Activated T-cell treated with anti-CD3 and anti-CD28 coated beads, Interleukin-2, amount 50 U/mL, for 72 hours (primary cell): ENCODE data around the gene JADE2. TPM values are rescaled to one million over a fixed set of nuclear protein-coding genes. Genes with fewer than 3 reads are reported as not detected.
"Not testable (repeated sequence)": the region's sequence is repeated elsewhere in the genome, so short reads cannot be mapped to it uniquely, and the experiment has no call there.

Source experiments
- ATAC-seq, 2 donors: fragments of 150-1000 bp; cut with Tn5 transposase; replicated peaks in 1 of 2; 2 replicates each; pipeline ENCODE4 v1.10.0; 2021; ENCODE audit warnings: moderate library complexity in 2 of 2, mild to moderate bottlenecking in 1 of 2
- DNase-seq, 2 donors: peaks; one replicate each; pipeline ENCODE4 v3.0.0; 2021 to 2022; ENCODE audit warnings: mixed read lengths in 1 of 2
- H3K27ac Mint-ChIP-seq: one replicate; pipeline ENCODE4 v1.8.0; 2022; ENCODE audit warnings: mild to moderate bottlenecking, moderate library complexity, mixed read lengths
- H3K27me3 Mint-ChIP-seq: one replicate; pipeline ENCODE4 v1.8.0; 2022; ENCODE audit warnings: low read depth, mixed read lengths
- H3K36me3 Mint-ChIP-seq, 2 donors: one replicate each; pipeline ENCODE4 v1.8.0; 2022; ENCODE audit warnings: mixed read lengths in 2 of 2, mild to moderate bottlenecking in 1 of 2; ENCODE audit not compliant: insufficient read depth in 2 of 2
- H3K4me1 Mint-ChIP-seq: one replicate; pipeline ENCODE4 v1.8.0; 2022; ENCODE audit warnings: low read depth, mixed read lengths
- H3K4me3 Mint-ChIP-seq, 2 donors: one replicate each; pipeline ENCODE4 v1.8.0; 2022; ENCODE audit warnings: mild to moderate bottlenecking in 2 of 2, mixed read lengths in 2 of 2, moderate library complexity in 2 of 2
- H3K9me3 Mint-ChIP-seq, 2 donors: one replicate each; pipeline ENCODE4 v1.8.0; 2022; ENCODE audit warnings: mixed read lengths in 2 of 2
- total RNA-seq, 2 donors: library from RNA; stranded (reverse); gene quantifications; one replicate each; pipeline ENCODE4 v1.2.3, GENCODE V29; 2022

JADE2 gene
- total RNA-seq, 2 donors from 2014 or later, result 87.0 to 88.8 TPM

DNA sequence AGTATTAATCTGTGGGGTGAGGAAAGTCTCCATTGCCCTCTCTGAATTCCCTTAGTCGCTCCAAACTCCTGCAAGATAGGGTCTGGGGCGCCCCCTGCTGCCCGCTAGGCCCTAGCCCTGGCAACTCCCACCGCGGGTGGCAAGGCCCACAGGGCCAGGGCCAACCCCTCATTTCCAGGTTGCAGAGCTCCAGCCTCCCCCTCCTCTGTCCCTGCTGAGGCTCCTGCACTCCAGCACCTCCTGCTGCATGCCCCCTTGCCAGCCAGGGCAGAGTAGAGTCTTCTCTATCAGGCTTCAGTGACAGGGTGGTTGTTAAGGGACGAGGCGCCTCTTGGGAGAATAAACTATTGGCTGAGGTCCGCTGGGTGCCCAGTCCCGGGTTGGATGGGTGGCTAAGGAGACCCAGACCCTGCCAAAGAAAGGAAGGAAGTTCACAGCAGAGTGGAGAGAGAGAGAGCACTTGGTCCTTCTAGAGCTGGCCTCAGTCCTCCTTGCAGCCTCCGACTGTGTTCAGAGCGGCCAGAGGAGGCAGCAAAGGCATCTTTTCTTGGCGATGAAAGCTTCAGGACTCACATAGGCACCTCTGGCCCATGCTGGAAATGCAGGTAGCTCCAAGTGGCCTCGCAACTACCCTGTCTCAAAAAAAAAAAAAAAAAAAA is 61.5 kb downstream of the JADE2 start:
- H3K4me1 Mint-ChIP-seq, result peaks cover 32% of the 10 kb centered on the region
- DNase-seq (peak; percentile 88 to 92), ATAC-seq (peak; percentile 76 to 78)
- peak overlapping the region; percentile 70 for H3K27ac Mint-ChIP-seq
- no peaks in the 10 kb centered on the region for H3K27me3 Mint-ChIP-seq
- H3K4me3 Mint-ChIP-seq, result peak overlapping the region; percentile 35 to 55
- no peaks in the 10 kb centered on the region for H3K36me3 Mint-ChIP-seq
- no peaks in the 10 kb centered on the region for H3K9me3 Mint-ChIP-seq

GRCh38 chr5:134590992-134591659 is 65.7 kb downstream of the JADE2 start:
- ATAC-seq, result peak; percentile 76 to 79

GRCh38 chr5:134592141-134592746 is 66.8 kb downstream of the JADE2 start:
- Mint-ChIP-seq H3K4me3 (no peak overlapping the region), H3K9me3 (no peaks in the 10 kb centered on the region), H3K27ac (no peak overlapping the region), H3K36me3 (no peaks in the 10 kb centered on the region), H3K4me1 (peaks cover 62% of the 10 kb centered on the region), H3K27me3 (peaks cover 9% of the 10 kb centered on the region)
- no peak for ATAC-seq
- DNase-seq, result peak; percentile 26 to 33

More at GRCh38 chr5:134590992-134591659, 65.7 kb downstream of the JADE2 start:
- no peaks in the 10 kb centered on the region for H3K36me3 Mint-ChIP-seq
- DNase-seq, result peak; percentile 82 to 89
- H3K4me3 Mint-ChIP-seq, result no peak overlapping the region
- H3K27me3 Mint-ChIP-seq, result peaks cover 9% of the 10 kb centered on the region
- H3K4me1 Mint-ChIP-seq, result peaks cover 72% of the 10 kb centered on the region
- H3K9me3 Mint-ChIP-seq, result no peaks in the 10 kb centered on the region
- no peak overlapping the region for H3K27ac Mint-ChIP-seq

- DNase-seq (no peak), ATAC-seq (no peak)
- H3K9me3 Mint-ChIP-seq, result no peaks in the 10 kb centered on the region
- H3K27ac Mint-ChIP-seq, result no peak overlapping the region
- no peaks in the 10 kb centered on the region for H3K36me3 Mint-ChIP-seq
- peaks cover 9% of the 10 kb centered on the region for H3K27me3 Mint-ChIP-seq
- H3K4me3 Mint-ChIP-seq, result no peak overlapping the region
- H3K4me1 Mint-ChIP-seq, result peaks cover 56% of the 10 kb centered on the region
These were observed 68.9 kb downstream of the JADE2 start for GRCh38 chr5:134594336-134594735.

DNA sequence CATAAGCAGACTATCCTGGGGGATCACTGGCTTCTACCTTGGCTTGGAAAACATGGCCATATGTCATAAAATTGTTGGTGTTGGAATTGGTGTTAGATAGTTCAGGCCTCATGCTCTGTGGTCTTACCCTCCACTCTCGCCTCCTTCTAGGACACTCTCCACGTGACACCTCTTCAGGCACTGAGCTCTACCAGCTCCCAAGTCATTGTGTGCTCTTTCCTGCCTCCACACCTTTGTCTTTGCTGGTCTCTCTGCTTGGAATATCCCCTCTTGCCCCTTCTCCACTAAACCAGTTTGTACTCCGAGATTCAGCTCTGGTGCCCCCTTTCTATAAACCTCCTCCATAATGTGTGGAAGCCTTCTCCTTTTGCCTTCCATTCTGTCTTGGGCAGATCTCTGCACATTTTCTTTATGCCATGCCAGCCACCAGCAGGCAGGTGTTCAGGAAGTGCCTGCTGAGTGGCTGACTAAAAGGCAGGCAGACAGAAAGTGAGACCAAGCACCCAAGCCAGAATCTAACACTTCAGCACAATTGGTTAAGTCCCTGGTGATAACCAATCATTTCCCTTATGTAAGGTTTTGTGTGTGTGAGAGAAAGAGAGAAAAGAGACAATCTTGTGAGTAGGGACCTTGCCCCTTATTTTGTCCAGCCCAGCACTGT is 69.5 kb downstream of the JADE2 start:
- Mint-ChIP-seq H3K27ac (peak overlapping the region; percentile 14), H3K9me3 (no peaks in the 10 kb centered on the region), H3K4me3 (peak overlapping the region; percentile 48 to 53), H3K36me3 (no peaks in the 10 kb centered on the region), H3K27me3 (peaks cover 9% of the 10 kb centered on the region), H3K4me1 (peaks cover 56% of the 10 kb centered on the region)
- ATAC-seq, result peak; percentile 54 to 67
- peak; percentile 29 to 52 for DNase-seq

DNA sequence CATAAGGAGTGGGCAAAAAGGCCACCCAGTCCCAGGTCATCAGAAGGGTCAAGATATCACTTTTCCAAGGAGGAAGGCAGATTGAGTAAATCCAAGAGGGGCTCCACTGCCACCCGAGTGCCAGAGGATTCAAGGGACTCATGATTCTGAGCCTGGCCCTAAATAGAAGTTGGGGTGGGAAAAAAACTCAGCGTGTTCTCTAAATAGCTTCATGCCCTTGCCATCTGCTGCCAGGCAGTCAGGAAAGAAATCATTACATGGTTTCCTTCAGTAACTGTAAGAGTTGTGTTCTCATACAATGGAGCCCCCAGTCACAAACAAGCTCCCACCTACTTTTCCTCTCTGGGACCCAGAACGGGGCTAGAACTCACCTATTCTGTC is 70.0 kb downstream of the JADE2 start:
- no peaks in the 10 kb centered on the region for H3K36me3 Mint-ChIP-seq
- ATAC-seq (no peak), DNase-seq (no peak)
- no peaks in the 10 kb centered on the region for H3K9me3 Mint-ChIP-seq
- H3K4me3 Mint-ChIP-seq, result peak overlapping the region; percentile 48 to 53
- peaks cover 57% of the 10 kb centered on the region for H3K4me1 Mint-ChIP-seq
- H3K27ac Mint-ChIP-seq, result no peak overlapping the region
- H3K27me3 Mint-ChIP-seq, result peaks cover 9% of the 10 kb centered on the region

DNA sequence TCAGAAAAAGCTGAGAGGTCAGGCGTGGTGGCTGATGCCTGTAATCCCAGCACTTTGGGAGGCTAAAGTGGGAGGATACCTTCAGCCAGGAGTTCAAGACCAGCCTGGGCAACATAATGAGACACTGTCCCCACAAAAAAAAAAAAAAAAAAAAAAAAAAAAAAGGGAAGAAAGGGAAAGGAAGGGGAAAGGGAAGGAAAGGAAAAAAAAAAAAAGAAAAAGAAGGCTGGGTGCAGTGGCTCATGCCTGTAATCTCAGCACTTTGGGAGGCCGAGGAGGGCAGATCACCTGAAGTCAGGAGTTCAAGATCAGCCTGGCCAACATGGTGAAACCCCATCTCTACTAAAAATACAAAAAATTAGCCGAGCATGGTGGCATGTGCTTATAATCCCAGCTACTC is 74.3 kb downstream of the JADE2 start:
- not testable (repeated sequence) for H3K27ac Mint-ChIP-seq, H3K9me3 Mint-ChIP-seq, ATAC-seq, H3K27me3 Mint-ChIP-seq, H3K36me3 Mint-ChIP-seq, DNase-seq, H3K4me3 Mint-ChIP-seq
- peaks cover 56% of the 10 kb centered on the region for H3K4me1 Mint-ChIP-seq

- Mint-ChIP-seq H3K36me3 (peaks cover 2 to 15% of the 10 kb centered on the region in 2 donors), H3K9me3 (no peaks in the 10 kb centered on the region), H3K4me1 (peaks cover 56% of the 10 kb centered on the region), H3K27me3 (no peaks in the 10 kb centered on the region), H3K4me3 (no peak overlapping the region), H3K27ac (peak overlapping the region; percentile 40)
- DNase-seq (no peak), ATAC-seq (no peak)
These were observed 75.1 kb downstream of the JADE2 start for GRCh38 chr5:134600600-134600999.

- H3K4me3 Mint-ChIP-seq, result peak overlapping the region; percentile 66 to 79
- H3K27me3 Mint-ChIP-seq, result no peaks in the 10 kb centered on the region
- H3K27ac Mint-ChIP-seq, result peak overlapping the region; percentile 99
- H3K9me3 Mint-ChIP-seq, result no peaks in the 10 kb centered on the region
- DNase-seq (no peak), ATAC-seq (peak; percentile 82 to 87)
- peaks cover 11 to 34% of the 10 kb centered on the region in 2 donors for H3K36me3 Mint-ChIP-seq
- H3K4me1 Mint-ChIP-seq, result peaks cover 60% of the 10 kb centered on the region
These were observed 77.6 kb downstream of the JADE2 start for GRCh38 chr5:134603059-134603458.

- H3K9me3 Mint-ChIP-seq, result no peaks in the 10 kb centered on the region
- H3K36me3 Mint-ChIP-seq, result peaks cover 19 to 49% of the 10 kb centered on the region in 2 donors
- no peaks in the 10 kb centered on the region for H3K27me3 Mint-ChIP-seq
- peaks cover 77% of the 10 kb centered on the region for H3K4me1 Mint-ChIP-seq
- H3K27ac Mint-ChIP-seq, result peak overlapping the region; percentile 99
- H3K4me3 Mint-ChIP-seq, result peak overlapping the region; percentile 31 to 79
- DNase-seq, result no peak
- ATAC-seq, result peak in 1 of 2 donors; percentile 10
These were observed 79.4 kb downstream of the JADE2 start for GRCh38 chr5:134604908-134605307.

DNA sequence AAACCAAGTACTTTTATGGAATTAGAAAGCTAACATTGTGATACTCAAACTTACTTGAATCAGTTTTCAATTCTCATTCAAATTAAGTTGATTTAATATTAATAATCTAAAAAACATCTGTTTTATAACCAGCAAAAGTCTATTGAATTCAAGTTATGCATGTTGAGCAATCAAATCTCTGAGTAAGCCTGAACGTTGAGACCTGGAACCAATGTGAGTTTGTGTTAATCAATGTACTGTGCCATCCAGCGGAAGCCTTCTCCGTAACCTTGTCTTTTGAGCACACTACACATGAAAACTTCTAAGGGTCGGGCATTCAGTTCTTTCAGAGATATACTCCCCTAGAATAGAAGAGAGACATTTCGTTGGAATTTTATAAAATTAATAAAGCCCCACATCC is 81.3 kb downstream of the JADE2 start:
- H3K27me3 Mint-ChIP-seq, result no peaks in the 10 kb centered on the region
- H3K27ac Mint-ChIP-seq, result peak overlapping the region; percentile 85
- H3K4me3 Mint-ChIP-seq, result no peak overlapping the region
- ATAC-seq (no peak), DNase-seq (no peak)
- H3K4me1 Mint-ChIP-seq, result peaks cover 79% of the 10 kb centered on the region
- peaks cover 22 to 55% of the 10 kb centered on the region in 2 donors for H3K36me3 Mint-ChIP-seq
- H3K9me3 Mint-ChIP-seq, result no peaks in the 10 kb centered on the region

DNA sequence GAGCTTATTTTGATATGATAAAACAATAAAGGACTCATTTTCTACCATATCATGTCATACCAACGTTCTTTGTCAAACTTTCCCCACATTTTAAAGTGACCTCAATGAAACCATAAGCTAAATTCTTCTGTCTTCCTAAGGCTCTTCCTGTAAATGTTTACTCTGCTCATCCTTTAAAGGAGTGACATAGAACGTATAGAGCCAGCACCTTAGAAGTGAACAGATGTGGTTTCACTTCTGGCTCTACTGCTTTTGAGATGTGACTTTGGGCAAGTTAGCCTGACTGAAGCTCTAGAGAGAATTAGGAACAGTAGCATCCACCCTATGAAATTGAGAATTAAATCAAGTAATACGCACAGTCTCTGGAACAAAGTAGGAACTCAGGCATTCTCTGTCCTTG is 83.1 kb downstream of the JADE2 start:
- H3K27ac Mint-ChIP-seq, result peak overlapping the region; percentile 100
- no peaks in the 10 kb centered on the region for H3K27me3 Mint-ChIP-seq
- no peak for DNase-seq
- ATAC-seq, result peak; percentile 69 to 72
- no peaks in the 10 kb centered on the region for H3K9me3 Mint-ChIP-seq
- peak overlapping the region; percentile 79 to 95 for H3K4me3 Mint-ChIP-seq
- peaks cover 67% of the 10 kb centered on the region for H3K4me1 Mint-ChIP-seq
- H3K36me3 Mint-ChIP-seq, result peaks cover 21 to 60% of the 10 kb centered on the region in 2 donors
